Sigmoid colon (tissue), 4 donors: ENCODE data around the gene ZSCAN1.

ENCODE experiments used
- POLR2A ChIP-seq, 2 donors: fragments of 450-650 bp; IDR thresholded peaks; one replicate each; pipeline ENCODE4 v1.6.1; 2016; ENCODE audit warnings: antibody characterized with exemption in 2 of 2, mild to moderate bottlenecking in 2 of 2, moderate library complexity in 2 of 2
- POLR2AphosphoS5 ChIP-seq, 4 donors: sonication (generic); formaldehyde crosslinking; IDR thresholded peaks; one replicate each; pipeline ENCODE4 v1.6.1; 2017; ENCODE audit warnings: antibody characterized with exemption in 4 of 4
- TF ChIP-seq, protein P1 (sequence below), 4 experiments: fragments of 450-650 bp in 3 of 4; fragments of 200-600 bp in 1 of 4; IDR thresholded peaks; one replicate each; pipeline ENCODE4 v1.5.1; 2016 to 2019; ENCODE audit warnings: antibody characterized with exemption in 4 of 4, mild to moderate bottlenecking in 3 of 4, moderate library complexity in 2 of 4

DNA sequence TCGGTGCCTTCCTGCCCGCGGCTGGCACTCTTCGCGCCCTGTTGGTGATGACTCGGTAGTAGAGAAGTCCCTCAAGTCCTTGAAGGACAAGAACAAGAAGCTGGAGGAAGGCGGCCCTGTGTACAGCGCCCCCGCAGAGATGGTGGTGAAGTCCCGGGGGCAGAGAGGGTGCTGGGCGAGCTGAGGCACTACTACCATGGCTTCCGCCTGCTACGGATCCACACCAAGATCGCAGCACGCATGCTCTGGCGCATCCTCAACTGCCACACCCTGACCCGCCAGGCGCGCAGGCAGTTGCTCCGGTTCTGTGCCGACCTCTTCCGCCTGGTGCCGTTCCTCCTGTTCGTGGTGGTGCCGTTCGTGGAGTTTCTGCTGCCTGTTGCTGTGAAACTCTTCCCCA lies 11.1 kb downstream of the ZSCAN1 start:
- TF ChIP-seq, protein P1, sequence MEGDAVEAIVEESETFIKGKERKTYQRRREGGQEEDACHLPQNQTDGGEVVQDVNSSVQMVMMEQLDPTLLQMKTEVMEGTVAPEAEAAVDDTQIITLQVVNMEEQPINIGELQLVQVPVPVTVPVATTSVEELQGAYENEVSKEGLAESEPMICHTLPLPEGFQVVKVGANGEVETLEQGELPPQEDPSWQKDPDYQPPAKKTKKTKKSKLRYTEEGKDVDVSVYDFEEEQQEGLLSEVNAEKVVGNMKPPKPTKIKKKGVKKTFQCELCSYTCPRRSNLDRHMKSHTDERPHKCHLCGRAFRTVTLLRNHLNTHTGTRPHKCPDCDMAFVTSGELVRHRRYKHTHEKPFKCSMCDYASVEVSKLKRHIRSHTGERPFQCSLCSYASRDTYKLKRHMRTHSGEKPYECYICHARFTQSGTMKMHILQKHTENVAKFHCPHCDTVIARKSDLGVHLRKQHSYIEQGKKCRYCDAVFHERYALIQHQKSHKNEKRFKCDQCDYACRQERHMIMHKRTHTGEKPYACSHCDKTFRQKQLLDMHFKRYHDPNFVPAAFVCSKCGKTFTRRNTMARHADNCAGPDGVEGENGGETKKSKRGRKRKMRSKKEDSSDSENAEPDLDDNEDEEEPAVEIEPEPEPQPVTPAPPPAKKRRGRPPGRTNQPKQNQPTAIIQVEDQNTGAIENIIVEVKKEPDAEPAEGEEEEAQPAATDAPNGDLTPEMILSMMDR (IDR thresholded peaks at IDR 0.05), result no peak
- no peak for TF ChIP-seq POLR2A (IDR thresholded peaks at IDR 0.05)
- TF ChIP-seq POLR2AphosphoS5 (IDR thresholded peaks at IDR 0.05), result no peak
